ENCODE measurements around the gene KIFAP3.
"Not testable (repeated sequence)": the region's sequence is repeated elsewhere in the genome, so short reads cannot be mapped to it uniquely, and the experiment has no call there.

The KIFAP3 gene

GRCh38 chr1:169889871-169890270 lies 184.6 kb downstream of the KIFAP3 start:
- ATAC-seq (ENCODE audit: low read depth): no peak
- Mint-ChIP-seq H3K27ac (no peak overlapping the region), H3K9me3 (no peaks in the 10 kb centered on the region), H3K36me3 (peaks cover 19% of the 10 kb centered on the region), H3K4me3 (no peak overlapping the region), H3K4me1 (peaks cover 36% of the 10 kb centered on the region), H3K27me3 (no peaks in the 10 kb centered on the region)
- DNase-seq (ENCODE audit: low spot score in 2 of 2): no peak

- no peak for DNase-seq (ENCODE audit: low spot score in 2 of 2)
- Mint-ChIP-seq H3K36me3 (peaks cover 21% of the 10 kb centered on the region), H3K4me1 (peaks cover 22% of the 10 kb centered on the region), H3K27ac (no peak overlapping the region), H3K9me3 (no peaks in the 10 kb centered on the region), H3K4me3 (no peak overlapping the region), H3K27me3 (no peaks in the 10 kb centered on the region)
- ATAC-seq (ENCODE audit: low read depth): no peak
Measured at GRCh38 chr1:169886931-169887330, 187.6 kb downstream of the KIFAP3 start.

GRCh38 chr1:169886422-169886821 lies 188.1 kb downstream of the KIFAP3 start:
- no peak for DNase-seq (ENCODE audit: low spot score in 2 of 2)
- Mint-ChIP-seq H3K36me3 (peaks cover 21% of the 10 kb centered on the region), H3K4me1 (peaks cover 20% of the 10 kb centered on the region)

DNA sequence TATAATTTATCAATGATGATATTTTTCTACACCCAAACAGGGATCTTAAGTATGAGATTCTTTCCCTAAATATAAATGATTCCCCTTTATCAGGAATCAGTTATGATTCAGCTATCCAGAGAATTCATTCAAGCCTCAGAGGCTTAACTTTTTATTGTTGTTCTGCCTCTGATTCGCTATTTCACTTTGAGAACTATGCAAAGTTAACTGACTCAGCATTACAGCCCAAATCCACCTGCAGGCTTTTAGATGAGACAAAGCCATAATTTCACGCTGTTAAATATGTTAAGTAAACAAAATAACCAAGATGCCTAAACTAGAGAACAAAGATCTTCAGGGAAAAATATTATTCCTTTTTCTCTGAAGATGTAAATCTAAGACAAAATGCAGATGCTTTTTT lies 189.3 kb downstream of the KIFAP3 start:
- H3K27ac Mint-ChIP-seq: no peak overlapping the region

More at GRCh38 chr1:169886422-169886821, 188.1 kb downstream of the KIFAP3 start:
- Mint-ChIP-seq H3K9me3 (no peaks in the 10 kb centered on the region), H3K4me3 (no peak overlapping the region), H3K27me3 (no peaks in the 10 kb centered on the region), H3K27ac (no peak overlapping the region)
- ATAC-seq (ENCODE audit: low read depth): no peak

GRCh38 chr1:169884634-169885033 lies 189.9 kb downstream of the KIFAP3 start:
- no peak overlapping the region for H3K27ac Mint-ChIP-seq
- H3K4me3 Mint-ChIP-seq: no peak overlapping the region

More for the DNA sequence above, 189.3 kb downstream of the KIFAP3 start:
- Mint-ChIP-seq H3K36me3 (peaks cover 21% of the 10 kb centered on the region), H3K4me1 (peaks cover 14% of the 10 kb centered on the region), H3K9me3 (no peaks in the 10 kb centered on the region), H3K4me3 (no peak overlapping the region), H3K27me3 (no peaks in the 10 kb centered on the region)
- no peak for ATAC-seq (ENCODE audit: low read depth)
- no peak for DNase-seq (ENCODE audit: low spot score in 2 of 2)

DNA sequence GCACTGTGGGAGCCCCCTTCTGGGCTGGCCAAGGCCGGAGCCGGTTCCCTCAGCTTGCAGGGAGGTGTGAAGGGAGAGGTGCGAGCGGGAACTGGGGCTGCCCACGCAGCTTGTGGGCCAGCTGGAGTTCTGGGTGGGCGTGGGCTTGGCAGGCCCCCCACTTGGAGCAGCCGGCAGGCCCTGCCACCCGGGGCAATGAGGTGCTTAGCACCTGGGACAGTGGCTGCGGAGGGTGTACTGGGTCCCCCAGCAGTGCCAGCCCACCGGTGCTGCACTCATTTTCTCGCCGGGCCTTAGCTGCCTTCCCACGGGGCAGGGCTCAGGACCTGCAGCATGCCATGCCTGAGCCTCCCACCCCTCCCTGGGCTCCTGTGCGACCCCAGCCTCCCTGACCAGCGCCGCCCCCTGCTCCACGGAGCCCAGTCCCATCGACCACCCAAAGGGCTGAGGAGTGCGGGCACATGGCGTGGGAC lies 192.4 kb downstream of the KIFAP3 start:
- Mint-ChIP-seq H3K9me3 (no peaks in the 10 kb centered on the region), H3K4me3 (no peak overlapping the region), H3K27me3 (no peaks in the 10 kb centered on the region), H3K36me3 (peaks cover 13% of the 10 kb centered on the region), H3K4me1 (peaks cover 14% of the 10 kb centered on the region), H3K27ac (no peak overlapping the region)
- ATAC-seq (ENCODE audit: low read depth) (no peak), DNase-seq (ENCODE audit: low spot score in 2 of 2) (no peak)

More at GRCh38 chr1:169884634-169885033, 189.9 kb downstream of the KIFAP3 start:
- Mint-ChIP-seq H3K36me3 (peaks cover 21% of the 10 kb centered on the region), H3K9me3 (no peaks in the 10 kb centered on the region), H3K4me1 (peaks cover 13% of the 10 kb centered on the region), H3K27me3 (no peaks in the 10 kb centered on the region)
- ATAC-seq (ENCODE audit: low read depth): no peak
- no peak for DNase-seq (ENCODE audit: low spot score in 2 of 2)

DNA sequence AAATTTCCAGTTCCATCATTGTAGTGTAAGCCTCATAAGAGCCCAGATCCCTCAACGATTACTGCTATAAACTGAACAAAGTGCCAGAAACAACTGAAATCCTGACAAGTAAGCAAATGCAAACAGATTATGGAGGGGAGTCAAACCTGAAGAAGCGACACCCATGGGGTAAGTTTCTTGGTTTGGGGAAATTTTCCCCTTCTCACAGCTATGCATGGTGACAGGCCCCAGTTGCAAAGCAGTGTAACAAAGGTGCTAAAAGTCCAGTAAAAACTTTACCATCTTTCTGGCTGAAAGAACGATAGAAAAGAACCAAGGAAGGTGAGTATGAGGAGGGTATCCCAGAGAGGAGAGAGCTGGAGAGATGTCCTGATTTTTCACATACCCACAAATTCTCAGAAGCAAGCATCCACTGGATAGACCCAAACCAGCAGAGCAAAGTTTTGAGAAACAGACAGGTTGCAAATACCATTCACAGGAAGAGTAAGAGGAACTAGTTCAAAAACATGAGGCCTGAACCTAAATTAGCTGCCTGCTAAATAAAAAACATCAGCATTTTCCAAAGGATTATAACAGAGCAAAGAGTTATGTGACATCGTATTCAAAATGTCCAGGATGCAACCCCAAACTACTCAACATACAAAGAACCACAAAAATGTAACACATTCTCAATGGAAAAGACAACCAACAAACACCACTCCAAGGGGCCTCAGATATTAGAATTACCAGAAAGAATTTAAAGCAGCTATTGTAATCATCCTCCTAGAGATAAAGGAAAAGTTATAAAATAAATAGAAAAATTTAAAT lies 195.3 kb downstream of the KIFAP3 start:
- no peak overlapping the region for H3K4me3 Mint-ChIP-seq
- H3K36me3 Mint-ChIP-seq: peaks cover 17% of the 10 kb centered on the region
- ATAC-seq (ENCODE audit: low read depth) (peak; percentile 43), DNase-seq (ENCODE audit: low spot score in 2 of 2) (no peak)
- H3K9me3 Mint-ChIP-seq: no peaks in the 10 kb centered on the region
- H3K4me1 Mint-ChIP-seq: peaks cover 20% of the 10 kb centered on the region
- no peaks in the 10 kb centered on the region for H3K27me3 Mint-ChIP-seq
- H3K27ac Mint-ChIP-seq: peak overlapping the region; percentile 53

GRCh38 chr1:169878498-169878897 lies 196.0 kb downstream of the KIFAP3 start:
- DNase-seq (ENCODE audit: low spot score in 2 of 2) (no peak), ATAC-seq (ENCODE audit: low read depth) (no peak)
- Mint-ChIP-seq H3K4me1 (peaks cover 26% of the 10 kb centered on the region), H3K36me3 (peaks cover 22% of the 10 kb centered on the region), H3K27ac (peak overlapping the region; percentile 53), H3K9me3 (no peaks in the 10 kb centered on the region), H3K27me3 (no peaks in the 10 kb centered on the region), H3K4me3 (no peak overlapping the region)

GRCh38 chr1:169877800-169878491 lies 196.5 kb downstream of the KIFAP3 start:
- DNase-seq (ENCODE audit: low spot score in 2 of 2) (no peak), ATAC-seq (ENCODE audit: low read depth) (no peak)
- peaks cover 23% of the 10 kb centered on the region for H3K36me3 Mint-ChIP-seq
- H3K4me3 Mint-ChIP-seq: no peak overlapping the region
- H3K27ac Mint-ChIP-seq: no peak overlapping the region
- H3K9me3 Mint-ChIP-seq: no peaks in the 10 kb centered on the region
- no peaks in the 10 kb centered on the region for H3K27me3 Mint-ChIP-seq
- peaks cover 24% of the 10 kb centered on the region for H3K4me1 Mint-ChIP-seq

DNA sequence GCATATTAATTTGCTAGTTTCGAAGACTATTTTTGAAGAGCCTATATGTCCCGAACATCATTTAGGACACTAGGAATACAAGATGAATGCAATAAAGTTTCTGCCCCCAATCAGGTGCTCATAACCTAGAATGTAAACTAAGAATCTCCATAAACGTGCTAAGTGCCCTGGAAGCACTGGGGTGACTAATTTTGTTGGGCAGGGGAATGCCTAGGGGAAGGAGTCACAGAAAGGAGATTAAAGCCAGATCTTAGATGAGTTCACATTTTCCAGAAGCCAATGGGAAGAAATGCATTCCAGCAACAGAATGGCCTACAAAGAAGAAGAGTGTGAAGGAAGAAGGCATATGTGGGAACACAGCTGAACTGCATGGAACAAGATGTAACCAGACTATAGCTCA lies 200.3 kb downstream of the KIFAP3 start:
- peak overlapping the region; percentile 34 for H3K4me3 Mint-ChIP-seq
- ATAC-seq (ENCODE audit: low read depth) (no peak), DNase-seq (ENCODE audit: low spot score in 2 of 2) (no peak)
- H3K27ac Mint-ChIP-seq: peak overlapping the region; percentile 60
- H3K9me3 Mint-ChIP-seq: no peaks in the 10 kb centered on the region
- H3K27me3 Mint-ChIP-seq: no peaks in the 10 kb centered on the region
- peaks cover 48% of the 10 kb centered on the region for H3K36me3 Mint-ChIP-seq
- H3K4me1 Mint-ChIP-seq: peaks cover 23% of the 10 kb centered on the region

DNA sequence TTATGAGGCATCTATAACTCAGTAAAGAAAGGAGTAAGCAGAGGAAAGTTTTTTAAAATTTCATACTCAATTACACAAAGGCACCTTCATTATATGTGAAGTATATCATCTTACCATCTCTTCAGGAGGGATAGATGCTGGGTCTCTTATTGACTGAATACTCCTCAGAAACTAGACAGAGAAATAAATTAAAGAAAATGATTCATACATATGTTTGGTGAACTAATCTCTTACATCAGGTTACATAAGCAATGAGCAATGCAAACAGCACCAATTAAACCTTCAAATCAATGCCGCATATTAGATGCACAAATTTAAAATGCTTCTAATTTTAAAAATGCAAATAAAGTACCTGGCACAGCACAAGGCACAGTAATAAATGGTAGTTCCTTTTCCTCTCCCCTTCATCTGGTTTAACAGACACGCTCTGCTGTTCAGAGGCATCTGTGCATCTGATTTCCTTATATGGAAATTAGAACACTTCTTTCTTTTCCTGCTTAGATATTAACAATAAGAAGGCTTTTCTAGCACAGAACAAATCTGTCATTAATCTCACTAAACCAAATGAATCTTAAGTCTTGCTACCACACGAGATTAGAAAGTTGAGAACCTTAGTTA lies 200.8 kb downstream of the KIFAP3 start:
- Mint-ChIP-seq H3K27ac (peak overlapping the region; percentile 60), H3K4me3 (peak overlapping the region; percentile 34), H3K9me3 (no peaks in the 10 kb centered on the region), H3K36me3 (peaks cover 51% of the 10 kb centered on the region), H3K27me3 (no peaks in the 10 kb centered on the region), H3K4me1 (peaks cover 19% of the 10 kb centered on the region)
- DNase-seq (ENCODE audit: low spot score in 2 of 2) (no peak), ATAC-seq (ENCODE audit: low read depth) (peak; percentile 63)

- Mint-ChIP-seq H3K4me1 (peaks cover 17% of the 10 kb centered on the region), H3K4me3 (no peak overlapping the region), H3K27me3 (no peaks in the 10 kb centered on the region), H3K36me3 (peaks cover 55% of the 10 kb centered on the region), H3K27ac (peak overlapping the region; percentile 47), H3K9me3 (no peaks in the 10 kb centered on the region)
- DNase-seq (ENCODE audit: low spot score in 2 of 2) (no peak), ATAC-seq (ENCODE audit: low read depth) (no peak)
Measured at GRCh38 chr1:169872906-169873305, 201.6 kb downstream of the KIFAP3 start.

GRCh38 chr1:169871988-169872387 lies 202.5 kb downstream of the KIFAP3 start:
- not testable (repeated sequence) for ATAC-seq (ENCODE audit: low read depth); DNase-seq (ENCODE audit: low spot score in 2 of 2); H3K27me3 Mint-ChIP-seq; H3K4me3 Mint-ChIP-seq; H3K9me3 Mint-ChIP-seq; H3K27ac Mint-ChIP-seq
- H3K36me3 Mint-ChIP-seq: peaks cover 55% of the 10 kb centered on the region
- peaks cover 17% of the 10 kb centered on the region for H3K4me1 Mint-ChIP-seq
